B cell (primary cell): Measurements from ENCODE around the gene CREB3L1.

Experiments
- CTCF ChIP-seq: fragments of 200-600 bp; IDR thresholded peaks from one replicate; pipeline ENCODE4 v1.8.0; 2022; ENCODE audit warnings: antibody characterized with exemption, mild to moderate bottlenecking
- EZH2 ChIP-seq: IDR thresholded peaks from 2 replicates; pipeline ENCODE4 v1.6.1; 2012; ENCODE audit warnings: borderline replicate concordance, low read depth, mild to moderate bottlenecking, moderate library complexity, low read length; ENCODE audit not compliant: insufficient read depth, poor library complexity, severe bottlenecking

- TF ChIP-seq EZH2 (no peak), CTCF (no peak)
Measured at GRCh38 chr11:46362156-46363030, 84.9 kb downstream of the CREB3L1 start.
